Liver (tissue), 9 donors: ENCODE results near the gene CRYAA. TPM values are rescaled to one million over a fixed set of nuclear protein-coding genes. Genes with fewer than 3 reads are reported as not detected.

Experiments used
- DNase-seq: peaks from one replicate; pipeline ENCODE4 v3.0.0-alpha.2; 2017; ENCODE audit warnings: low spot score
- H3K27ac ChIP-seq, 2 donors: one replicate each; pipeline ENCODE4 v1.7.0; 2013; ENCODE audit warnings: inconsistent platforms in 2 of 2, low read length in 2 of 2, control low read depth in 1 of 2, low read depth in 1 of 2, mild to moderate bottlenecking in 1 of 2
- H3K27me3 ChIP-seq, 4 donors: one replicate each; pipeline versions ENCODE4 v1.6.1 to v1.7.0; 2013; ENCODE audit warnings: low read length in 3 of 4, inconsistent platforms in 1 of 4, mild to moderate bottlenecking in 1 of 4, moderate library complexity in 1 of 4; ENCODE audit not compliant: control insufficient read depth in 4 of 4, insufficient read depth in 4 of 4
- H3K36me3 ChIP-seq, 4 donors: one replicate each; pipeline versions ENCODE4 v1.6.1 to v1.7.0; 2013; ENCODE audit warnings: low read length in 3 of 4, mild to moderate bottlenecking in 3 of 4, low read depth in 1 of 4, moderate library complexity in 1 of 4; ENCODE audit not compliant: control insufficient read depth in 4 of 4, insufficient read depth in 3 of 4
- H3K4me1 ChIP-seq, 4 donors: one replicate each; pipeline versions ENCODE4 v1.6.1 to v1.7.0; 2013; ENCODE audit warnings: low read length in 3 of 4, mild to moderate bottlenecking in 3 of 4, moderate library complexity in 1 of 4; ENCODE audit not compliant: control insufficient read depth in 4 of 4, insufficient read depth in 4 of 4
- H3K4me3 ChIP-seq, 3 donors: one replicate each; pipeline versions ENCODE4 v1.6.1 to v1.7.0; 2013; ENCODE audit warnings: low read length in 3 of 3, control low read depth in 1 of 3, low read depth in 1 of 3, mild to moderate bottlenecking in 1 of 3
- H3K9ac ChIP-seq, 2 donors: one replicate each; pipeline ENCODE4 v1.7.0; 2013; ENCODE audit warnings: low read length in 2 of 2, mild to moderate bottlenecking in 2 of 2, moderate library complexity in 2 of 2, control low read depth in 1 of 2, low read depth in 1 of 2
- H3K9me3 ChIP-seq, 4 donors: one replicate each; pipeline versions ENCODE4 v1.6.1 to v1.7.0; 2013; ENCODE audit warnings: low read length in 3 of 4; ENCODE audit not compliant: control insufficient read depth in 4 of 4
- ATF3 ChIP-seq: IDR thresholded peaks from 2 replicates; pipeline ENCODE4 v1.6.1; 2016; ENCODE audit warnings: antibody characterized with exemption
- CTCF ChIP-seq: fragments of 150-350 bp; IDR thresholded peaks from 2 replicates; pipeline ENCODE4 v1.5.1; 2017; ENCODE audit warnings: improper control_type of control experiment, low read depth, low read length; ENCODE audit not compliant: missing input control
- EGR1 ChIP-seq, 2 donors: IDR thresholded peaks; 2 replicates each; pipeline ENCODE4 v1.6.1; 2016 to 2018; ENCODE audit warnings: antibody characterized with exemption in 2 of 2, low read depth in 2 of 2
- FOXA1 ChIP-seq: IDR thresholded peaks from 2 replicates; pipeline ENCODE4 v1.6.1; 2016; ENCODE audit warnings: antibody characterized with exemption
- FOXA2 ChIP-seq: IDR thresholded peaks from 2 replicates; pipeline ENCODE4 v1.6.1; 2016; ENCODE audit warnings: antibody characterized with exemption
- GABPA ChIP-seq, 2 donors: IDR thresholded peaks in 1 of 2; conservative IDR thresholded peaks in 1 of 2; 2 replicates each; pipeline ENCODE4 v1.6.1; 2016; ENCODE audit warnings: antibody characterized with exemption in 2 of 2, mild to moderate bottlenecking in 1 of 2, moderate library complexity in 1 of 2
- HNF4G ChIP-seq: IDR thresholded peaks from 2 replicates; pipeline ENCODE4 v1.6.1; 2016; ENCODE audit warnings: antibody characterized with exemption
- JUND ChIP-seq, 2 donors: IDR thresholded peaks; 2 replicates each; pipeline ENCODE4 v1.6.1; 2016; ENCODE audit warnings: antibody characterized with exemption in 2 of 2
- MAX ChIP-seq: IDR thresholded peaks from 2 replicates; pipeline ENCODE4 v1.6.1; 2016; ENCODE audit warnings: antibody characterized with exemption
- NR2F2 ChIP-seq: IDR thresholded peaks from 2 replicates; pipeline ENCODE4 v1.6.1; 2016; ENCODE audit warnings: antibody characterized with exemption
- RAD21 ChIP-seq, 2 donors: IDR thresholded peaks; 2 replicates each; pipeline ENCODE4 v1.6.1; 2016; ENCODE audit warnings: antibody characterized with exemption in 2 of 2, mild to moderate bottlenecking in 2 of 2
- REST ChIP-seq: IDR thresholded peaks from 2 replicates; pipeline ENCODE4 v1.6.1; 2016; ENCODE audit warnings: antibody characterized with exemption, mild to moderate bottlenecking
- RXRA ChIP-seq, 2 donors: IDR thresholded peaks; 2 replicates each; pipeline ENCODE4 v1.6.1; 2017 to 2018; ENCODE audit warnings: antibody characterized with exemption in 2 of 2, mild to moderate bottlenecking in 1 of 2
- SP1 ChIP-seq: IDR thresholded peaks from 2 replicates; pipeline ENCODE4 v1.6.1; 2018; ENCODE audit warnings: antibody characterized with exemption, mild to moderate bottlenecking
- TAF1 ChIP-seq: conservative IDR thresholded peaks from 2 replicates; pipeline ENCODE4 v1.6.1; 2016; ENCODE audit warnings: antibody characterized with exemption, mild to moderate bottlenecking
- YY1 ChIP-seq: IDR thresholded peaks from 2 replicates; pipeline ENCODE4 v1.6.1; 2016; ENCODE audit warnings: antibody characterized with exemption, mild to moderate bottlenecking
- ZBTB33 ChIP-seq: IDR thresholded peaks from 2 replicates; pipeline ENCODE4 v1.6.1; 2016; ENCODE audit warnings: antibody characterized with exemption
- WGBS: extraction: QIAGEN DNeasy Blood & Tissue Kit; methylation state at CpG from one replicate; pipeline ENCODE4 v1.1.7; 2013; 5-methylcytosine and 5-hydroxymethylcytosine counted together
- polyA plus RNA-seq, 2 donors: library from polyadenylated mRNA; stranded (reverse) in 1 of 2; unstranded in 1 of 2; fragments of 200-250 nt in 1 of 2; fragments of >200 nt in 1 of 2; fragmentation: Nextera tagmentation in 1 of 2; extraction: Ambion mirVana in 1 of 2; gene quantifications; one replicate each; pipeline versions ENCODE4 v1.2.1 to v1.2.3, GENCODE V29; 2013 to 2015
- total RNA-seq, 2 donors: library from RNA; depleted of rRNA; stranded (reverse); fragments of >200 nt; gene quantifications; one replicate each; pipeline ENCODE4 v1.2.3, GENCODE V29; 2014
- donor health status: healthy.
- donor health status: healthy.
- donor health status: healthy.
- donor health status: healthy.
- donor health status: healthy.

The CRYAA gene
- total and polyA plus RNA-seq, 4 donors: 0.57 to 1.9 (median 0.84) TPM; not detected in 1

- WGBS: 88% methylated on average over 18 of the region's 18 CpGs
- Histone ChIP-seq H3K9me3 (peaks cover 0 to 2% (median under 1%) of the 10 kb centered on the region in 4 donors), H3K27ac (no peak overlapping the region), H3K27me3 (no peaks in the 10 kb centered on the region), H3K9ac (no peak overlapping the region), H3K36me3 (no peaks in the 10 kb centered on the region), H3K4me3 (no peak overlapping the region), H3K4me1 (peaks cover 0 to 10% (median 5%) of the 10 kb centered on the region in 4 donors)
- TF ChIP-seq FOXA2: no peak
- no peak for TF ChIP-seq GABPA (IDR thresholded peaks at IDR 0.05 in 1 of 2, conservative IDR thresholded peaks at IDR 0.05 in 1 of 2)
- TF ChIP-seq EGR1 (IDR thresholded peaks at IDR 0.05; ENCODE audit: low read depth in 2 of 2): no peak
- TF ChIP-seq ATF3: no peak
- no peak for DNase-seq
Observed at GRCh38 chr21:43206231-43207042, 37.6 kb downstream of the CRYAA start.

GRCh38 chr21:43207043-43207315 lies 38.2 kb downstream of the CRYAA start:
- H3K4me3 ChIP-seq: no peak overlapping the region
- WGBS: 94% methylated on average over 6 of the region's 6 CpGs
- H3K27ac ChIP-seq: no peak overlapping the region
- no peak for DNase-seq
- H3K36me3 ChIP-seq: no peaks in the 10 kb centered on the region
- no peak overlapping the region for H3K9ac ChIP-seq
- no peaks in the 10 kb centered on the region for H3K9me3 ChIP-seq
- TF ChIP-seq GABPA (IDR thresholded peaks at IDR 0.05 in 1 of 2, conservative IDR thresholded peaks at IDR 0.05 in 1 of 2) (no peak), FOXA1 (no peak), HNF4G (no peak), EGR1 (IDR thresholded peaks at IDR 0.05; ENCODE audit: low read depth in 2 of 2) (no peak), RAD21 (IDR thresholded peaks at IDR 0.05) (no peak), SP1 (no peak), NR2F2 (no peak), YY1 (no peak), ZBTB33 (no peak), MAX (no peak), JUND (IDR thresholded peaks at IDR 0.05) (no peak), CTCF (no peak), REST (no peak), RXRA (IDR thresholded peaks at IDR 0.05) (no peak), ATF3 (no peak), FOXA2 (no peak), TAF1 (no peak)
- no peaks in the 10 kb centered on the region for H3K27me3 ChIP-seq
- peaks cover 3 to 13% (median 8%) of the 10 kb centered on the region in 4 donors for H3K4me1 ChIP-seq
